HG03103 (cell line): ENCODE measurements around the gene BTBD3.

Source experiments
- ATAC-seq: cut with Tn5 transposase; IDR thresholded peaks from one replicate; pipeline ENCODE4 v1.9.1; 2021; ENCODE audit warnings: low read depth; ENCODE audit not compliant: unreplicated experiment

Gene BTBD3

GRCh38 chr20:11917663-11918062, at the start of gene BTBD3:
TSS of gene BTBD3 (plus strand) at chr20:11917893. CDS start at chr20:11918276, 383 bp downstream.
- ATAC-seq: no peak

GRCh38 chr20:11869641-11870040, 48.1 kb upstream of the BTBD3 start:
- ATAC-seq: no peak

GRCh38 chr20:11870411-11870810, 47.3 kb upstream of the BTBD3 start:
- ATAC-seq: no peak

GRCh38 chr20:11876555-11876954, 41.1 kb upstream of the BTBD3 start:
- no peak for ATAC-seq

- ATAC-seq: no peak
Observed at GRCh38 chr20:11880680-11881079, 37.0 kb upstream of the BTBD3 start.

GRCh38 chr20:11881449-11881848, 36.2 kb upstream of the BTBD3 start:
- no peak for ATAC-seq

GRCh38 chr20:11882651-11883050, 35.0 kb upstream of the BTBD3 start:
- ATAC-seq: no peak

GRCh38 chr20:11888648-11889047, 29.0 kb upstream of the BTBD3 start:
- no peak for ATAC-seq

- ATAC-seq: peak; percentile 60
Observed at GRCh38 chr20:11890331-11891076, 27.2 kb upstream of the BTBD3 start.

GRCh38 chr20:11891077-11891775, 26.5 kb upstream of the BTBD3 start:
- ATAC-seq: peak; percentile 32

GRCh38 chr20:11891776-11892545, 25.7 kb upstream of the BTBD3 start:
- ATAC-seq: peak; percentile 41

GRCh38 chr20:11894062-11894461, 23.6 kb upstream of the BTBD3 start:
- ATAC-seq: no peak

GRCh38 chr20:11895861-11896387, 21.8 kb upstream of the BTBD3 start:
- no peak for ATAC-seq

- ATAC-seq: no peak
Observed at GRCh38 chr20:11901127-11901526, 16.6 kb upstream of the BTBD3 start.

- ATAC-seq: no peak
Observed at GRCh38 chr20:11902285-11902697, 15.4 kb upstream of the BTBD3 start.

- no peak for ATAC-seq
Observed at GRCh38 chr20:11905460-11906179, 12.1 kb upstream of the BTBD3 start.

GRCh38 chr20:11906626-11907480, 10.8 kb upstream of the BTBD3 start:
- no peak for ATAC-seq

GRCh38 chr20:11907621-11908020, 10.1 kb upstream of the BTBD3 start:
- no peak for ATAC-seq

- no peak for ATAC-seq
Observed at GRCh38 chr20:11912013-11912658, 5.6 kb upstream of the BTBD3 start.
